ENCODE results near the gene TMEM45A.

The TMEM45A gene

DNA sequence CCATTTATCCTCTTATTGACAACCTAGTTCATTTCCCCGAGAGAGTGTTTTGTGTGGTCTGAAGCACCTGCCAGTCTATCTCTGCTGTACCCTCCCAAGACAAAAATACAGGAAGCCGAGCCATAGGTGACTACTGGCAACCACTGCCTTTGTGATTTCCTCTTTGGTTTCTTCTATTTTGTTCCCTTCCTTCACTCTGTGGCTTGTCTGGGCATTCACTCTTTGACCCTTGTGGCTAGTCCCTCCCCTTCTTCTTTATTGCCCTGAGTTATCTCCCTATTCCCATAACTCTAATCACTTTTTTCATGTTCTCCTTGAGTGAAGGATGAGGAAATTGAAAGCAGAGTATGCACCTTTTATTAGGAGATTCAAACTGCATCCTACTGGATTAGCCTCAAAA, 116.9 kb downstream of the TMEM45A start, which contains the start of gene ADGRG7:
TSS of gene ADGRG7 (plus strand) at position 297 of the 400 bp plus-strand sequence. CDS start 256 bp downstream, outside the sequence.
- DNase-seq (ENCODE audit: low spot score) (no peak), ATAC-seq (ENCODE audit: low read depth) (no peak)
- Histone ChIP-seq H3K27ac (ENCODE audit: poor library complexity, severe bottlenecking) (no peak within 1 kb of the TSS), H3K36me3 (ENCODE audit: low read depth) (no peaks in the 10 kb centered on the region), H3K4me1 (ENCODE audit: insufficient read depth, poor library complexity, severe bottlenecking) (no peaks in the 10 kb centered on the region), H3K27me3 (ENCODE audit: insufficient read depth, poor library complexity, severe bottlenecking) (no peaks in the 10 kb centered on the region), H3K9me3 (ENCODE audit: severe bottlenecking) (no peaks in the 10 kb centered on the region), H3K4me3 (ENCODE audit: severe bottlenecking) (no peak within 1 kb of the TSS)
- TF ChIP-seq, protein P1, sequence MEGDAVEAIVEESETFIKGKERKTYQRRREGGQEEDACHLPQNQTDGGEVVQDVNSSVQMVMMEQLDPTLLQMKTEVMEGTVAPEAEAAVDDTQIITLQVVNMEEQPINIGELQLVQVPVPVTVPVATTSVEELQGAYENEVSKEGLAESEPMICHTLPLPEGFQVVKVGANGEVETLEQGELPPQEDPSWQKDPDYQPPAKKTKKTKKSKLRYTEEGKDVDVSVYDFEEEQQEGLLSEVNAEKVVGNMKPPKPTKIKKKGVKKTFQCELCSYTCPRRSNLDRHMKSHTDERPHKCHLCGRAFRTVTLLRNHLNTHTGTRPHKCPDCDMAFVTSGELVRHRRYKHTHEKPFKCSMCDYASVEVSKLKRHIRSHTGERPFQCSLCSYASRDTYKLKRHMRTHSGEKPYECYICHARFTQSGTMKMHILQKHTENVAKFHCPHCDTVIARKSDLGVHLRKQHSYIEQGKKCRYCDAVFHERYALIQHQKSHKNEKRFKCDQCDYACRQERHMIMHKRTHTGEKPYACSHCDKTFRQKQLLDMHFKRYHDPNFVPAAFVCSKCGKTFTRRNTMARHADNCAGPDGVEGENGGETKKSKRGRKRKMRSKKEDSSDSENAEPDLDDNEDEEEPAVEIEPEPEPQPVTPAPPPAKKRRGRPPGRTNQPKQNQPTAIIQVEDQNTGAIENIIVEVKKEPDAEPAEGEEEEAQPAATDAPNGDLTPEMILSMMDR (IDR thresholded peaks at IDR 0.05; ENCODE audit: poor library complexity, severe bottlenecking) = no peak

DNA sequence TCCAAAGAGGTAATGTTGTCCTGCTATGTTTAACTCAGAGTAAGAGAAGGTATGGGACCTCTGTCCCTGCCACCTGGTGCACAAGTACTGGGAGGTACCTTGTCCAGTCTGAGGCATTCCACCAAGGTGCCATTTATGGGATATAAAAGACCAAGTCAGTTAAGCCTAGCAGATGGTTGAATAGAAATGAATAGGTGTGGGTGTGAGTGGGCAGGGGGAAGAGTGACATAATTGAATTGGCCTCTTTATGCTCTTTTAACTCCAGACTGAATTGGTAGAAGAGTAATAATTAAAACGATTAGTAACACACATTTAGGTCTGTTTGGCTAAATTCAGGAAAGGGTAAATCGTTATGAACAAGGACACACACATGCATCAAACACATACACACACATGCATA, 117.5 kb downstream of the TMEM45A start:
- Histone ChIP-seq H3K36me3 (ENCODE audit: low read depth) (no peaks in the 10 kb centered on the region), H3K4me3 (ENCODE audit: severe bottlenecking) (no peak overlapping the region), H3K27ac (ENCODE audit: poor library complexity, severe bottlenecking) (no peak overlapping the region), H3K27me3 (ENCODE audit: insufficient read depth, poor library complexity, severe bottlenecking) (no peaks in the 10 kb centered on the region), H3K9me3 (ENCODE audit: severe bottlenecking) (no peaks in the 10 kb centered on the region), H3K4me1 (ENCODE audit: insufficient read depth, poor library complexity, severe bottlenecking) (no peaks in the 10 kb centered on the region)
- DNase-seq (ENCODE audit: low spot score) = no peak
- no peak for ATAC-seq (ENCODE audit: low read depth)
- TF ChIP-seq, protein P1 (IDR thresholded peaks at IDR 0.05; ENCODE audit: poor library complexity, severe bottlenecking) = no peak

DNA sequence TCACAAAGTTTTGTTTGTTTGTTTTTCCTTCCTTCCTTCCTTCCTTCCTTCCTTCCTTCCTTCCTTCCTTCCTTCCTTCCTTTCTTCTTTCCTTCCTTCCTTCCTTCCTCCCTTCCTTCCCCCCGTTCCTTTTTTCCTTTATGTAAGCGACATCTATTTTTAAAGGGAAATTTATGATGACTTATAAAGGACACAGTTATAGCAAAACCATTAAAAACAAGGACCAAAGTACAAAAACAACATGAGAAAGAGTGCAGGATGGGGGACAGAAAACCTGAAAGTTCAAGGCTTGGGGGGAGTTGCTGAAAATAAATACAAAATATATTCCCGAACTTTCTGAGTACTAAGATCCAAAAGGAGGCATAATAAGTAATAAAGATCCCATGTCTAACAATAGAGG, 118.8 kb downstream of the TMEM45A start:
- Histone ChIP-seq H3K27ac (ENCODE audit: poor library complexity, severe bottlenecking) (no peak overlapping the region), H3K27me3 (ENCODE audit: insufficient read depth, poor library complexity, severe bottlenecking) (no peaks in the 10 kb centered on the region), H3K9me3 (ENCODE audit: severe bottlenecking) (no peaks in the 10 kb centered on the region), H3K4me3 (ENCODE audit: severe bottlenecking) (no peak overlapping the region), H3K36me3 (ENCODE audit: low read depth) (no peaks in the 10 kb centered on the region), H3K4me1 (ENCODE audit: insufficient read depth, poor library complexity, severe bottlenecking) (no peaks in the 10 kb centered on the region)
- TF ChIP-seq, protein P1 (IDR thresholded peaks at IDR 0.05; ENCODE audit: poor library complexity, severe bottlenecking) = no peak
- DNase-seq (ENCODE audit: low spot score) (no peak), ATAC-seq (ENCODE audit: low read depth) (no peak)

DNA sequence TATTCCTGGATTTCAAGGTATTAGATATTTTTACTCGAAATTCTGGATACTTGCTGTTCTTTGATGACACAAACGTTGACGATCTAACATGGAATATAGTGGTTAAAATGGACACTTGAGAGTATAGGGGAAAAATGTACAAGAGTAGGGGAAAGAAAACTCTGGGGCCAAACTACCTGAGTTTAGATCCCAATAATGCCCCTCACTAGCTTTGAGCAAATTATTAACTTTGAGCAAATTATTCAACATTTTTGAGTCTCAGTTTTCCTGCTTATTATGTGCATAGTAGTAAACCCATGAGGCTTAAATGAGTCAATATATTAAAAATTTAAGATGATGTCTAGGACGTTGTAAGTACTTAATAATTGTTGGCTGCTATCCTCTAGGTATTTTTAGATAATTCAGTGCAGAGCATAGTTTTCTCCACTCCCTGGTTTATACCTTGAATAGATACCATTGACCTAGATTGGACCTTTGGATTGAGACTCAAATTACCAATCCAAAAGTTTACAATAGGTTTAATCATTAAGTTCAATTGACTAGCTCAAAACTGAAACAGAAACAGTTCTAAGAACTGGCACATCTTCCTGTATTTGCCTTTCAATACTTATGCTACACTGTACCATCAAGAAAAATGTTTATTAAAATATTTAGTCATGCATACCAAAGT, 121.4 kb downstream of the TMEM45A start:
- no peaks in the 10 kb centered on the region for H3K27me3 ChIP-seq (ENCODE audit: insufficient read depth, poor library complexity, severe bottlenecking)
- H3K9me3 ChIP-seq (ENCODE audit: severe bottlenecking) = no peaks in the 10 kb centered on the region
- TF ChIP-seq, protein P1 (IDR thresholded peaks at IDR 0.05; ENCODE audit: poor library complexity, severe bottlenecking) = no peak
- no peak overlapping the region for H3K27ac ChIP-seq (ENCODE audit: poor library complexity, severe bottlenecking)
- no peak for DNase-seq (ENCODE audit: low spot score)
- H3K4me1 ChIP-seq (ENCODE audit: insufficient read depth, poor library complexity, severe bottlenecking) = no peaks in the 10 kb centered on the region
- no peaks in the 10 kb centered on the region for H3K36me3 ChIP-seq (ENCODE audit: low read depth)
- no peak for ATAC-seq (ENCODE audit: low read depth)
- H3K4me3 ChIP-seq (ENCODE audit: severe bottlenecking) = no peak overlapping the region

DNA sequence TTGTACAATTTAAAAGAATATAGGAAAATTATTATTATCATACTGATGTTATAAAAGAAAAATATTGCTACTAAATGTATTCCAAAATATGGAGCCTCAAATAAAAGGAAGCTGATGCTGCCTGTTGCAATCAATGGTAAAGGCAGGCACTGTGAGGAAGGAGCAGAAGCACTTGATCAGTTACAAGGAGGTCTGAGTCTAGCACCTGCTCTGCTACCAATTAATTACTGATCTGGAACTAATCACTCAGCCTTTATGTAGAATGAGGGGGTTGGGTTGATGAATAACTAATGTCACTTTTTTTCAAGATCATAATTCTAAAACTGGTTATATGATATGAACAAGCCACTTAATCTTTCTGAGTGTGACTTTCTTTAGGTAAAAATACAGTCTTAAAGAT, 122.5 kb downstream of the TMEM45A start:
- Histone ChIP-seq H3K9me3 (ENCODE audit: severe bottlenecking) (no peaks in the 10 kb centered on the region), H3K27me3 (ENCODE audit: insufficient read depth, poor library complexity, severe bottlenecking) (no peaks in the 10 kb centered on the region), H3K4me3 (ENCODE audit: severe bottlenecking) (no peak overlapping the region), H3K4me1 (ENCODE audit: insufficient read depth, poor library complexity, severe bottlenecking) (no peaks in the 10 kb centered on the region), H3K27ac (ENCODE audit: poor library complexity, severe bottlenecking) (no peak overlapping the region), H3K36me3 (ENCODE audit: low read depth) (no peaks in the 10 kb centered on the region)
- TF ChIP-seq, protein P1 (IDR thresholded peaks at IDR 0.05; ENCODE audit: poor library complexity, severe bottlenecking) = no peak
- ATAC-seq (ENCODE audit: low read depth) = no peak
- DNase-seq (ENCODE audit: low spot score) = no peak

All from RWPE2 (cell line).